Esophagus (tissue), 2 donors: Measurements from ENCODE around the gene REEP3. TPM values are rescaled to one million over a fixed set of nuclear protein-coding genes. Genes with fewer than 3 reads are reported as not detected.
"Not testable (repeated sequence)": the region's sequence is repeated elsewhere in the genome, so short reads cannot be mapped to it uniquely, and the experiment has no call there.

Experiments used
- H3K27ac ChIP-seq, 2 donors: one replicate each; pipeline ENCODE4 v1.5.1; 2013; ENCODE audit warnings: low read depth in 2 of 2, mild to moderate bottlenecking in 2 of 2, inconsistent platforms in 1 of 2, low read length in 1 of 2, moderate library complexity in 1 of 2
- H3K27me3 ChIP-seq, 2 donors: one replicate each; pipeline ENCODE4 v1.6.1; 2013; ENCODE audit warnings: low read length in 2 of 2, control low read depth in 1 of 2, mild to moderate bottlenecking in 1 of 2; ENCODE audit not compliant: insufficient read depth in 2 of 2, control insufficient read depth in 1 of 2
- H3K36me3 ChIP-seq, 2 donors: one replicate each; pipeline ENCODE4 v1.6.1; 2013; ENCODE audit warnings: low read length in 1 of 2; ENCODE audit not compliant: control insufficient read depth in 2 of 2, insufficient read depth in 2 of 2
- H3K4me1 ChIP-seq, 2 donors: one replicate each; pipeline ENCODE4 v1.6.1; 2013; ENCODE audit warnings: low read length in 1 of 2; ENCODE audit not compliant: control insufficient read depth in 2 of 2, insufficient read depth in 2 of 2
- H3K4me3 ChIP-seq, 2 donors: one replicate each; pipeline ENCODE4 v1.5.1; 2013; ENCODE audit warnings: low read length in 2 of 2, mild to moderate bottlenecking in 2 of 2, low read depth in 1 of 2, moderate library complexity in 1 of 2
- H3K9me3 ChIP-seq, 2 donors: one replicate each; pipeline ENCODE4 v1.6.1; 2013; ENCODE audit warnings: mild to moderate bottlenecking in 2 of 2, low read depth in 1 of 2, low read length in 1 of 2, moderate library complexity in 1 of 2; ENCODE audit not compliant: control insufficient read depth in 2 of 2, insufficient read depth in 1 of 2
- WGBS, 2 donors: extraction: QIAGEN DNeasy Blood & Tissue Kit; methylation state at CpG; one replicate each; pipeline ENCODE4 v1.1.7; 2013; 5-methylcytosine and 5-hydroxymethylcytosine counted together
- polyA plus RNA-seq, 2 donors: library from polyadenylated mRNA; stranded (reverse); fragments of 200-250 nt; gene quantifications; one replicate each; pipeline ENCODE4 v1.2.3, GENCODE V29; 2013
- donor health status: healthy with polysubstance abuse.
- donor health status: Bipolar disorder and iron deficiency.

REEP3 gene
- polyA plus RNA-seq, 2 donors, result 7.3 to 10.0 TPM

DNA sequence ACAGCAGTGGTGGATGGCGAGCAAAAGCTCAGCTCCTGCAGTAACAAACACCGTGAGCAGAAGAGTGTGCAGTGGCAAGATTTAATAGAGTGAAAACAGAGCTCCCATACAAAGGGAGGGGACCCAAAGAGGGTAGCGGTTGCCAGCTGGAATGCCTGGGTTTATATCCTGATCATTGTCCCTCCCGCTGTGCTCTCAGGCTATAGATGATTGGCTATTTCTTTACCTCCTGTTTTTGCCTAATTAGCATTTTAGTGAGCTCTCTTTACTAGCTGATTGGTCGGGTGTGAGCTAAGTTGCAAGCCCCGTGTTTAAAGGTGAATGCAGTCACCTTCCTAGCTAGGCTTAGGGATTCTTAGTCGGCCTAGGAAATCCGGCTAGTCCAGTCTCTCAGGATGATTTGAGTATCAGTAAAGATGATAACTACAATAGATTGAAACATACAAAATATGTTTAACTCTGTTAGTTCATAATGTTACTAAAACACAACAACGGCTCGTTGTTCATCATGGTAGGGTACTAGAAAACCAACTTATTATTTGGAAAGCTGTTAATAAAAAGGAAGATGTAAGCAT lies 143.9 kb downstream of the REEP3 start:
- 81 to 82% methylated on average over 10 of the region's 10 CpGs for WGBS, 2 donors
- not testable (repeated sequence) for H3K36me3 ChIP-seq, H3K4me1 ChIP-seq, H3K4me3 ChIP-seq, H3K27me3 ChIP-seq, H3K9me3 ChIP-seq
- peak overlapping the region in 1 of 2 donors; percentile 55 for H3K27ac ChIP-seq

DNA sequence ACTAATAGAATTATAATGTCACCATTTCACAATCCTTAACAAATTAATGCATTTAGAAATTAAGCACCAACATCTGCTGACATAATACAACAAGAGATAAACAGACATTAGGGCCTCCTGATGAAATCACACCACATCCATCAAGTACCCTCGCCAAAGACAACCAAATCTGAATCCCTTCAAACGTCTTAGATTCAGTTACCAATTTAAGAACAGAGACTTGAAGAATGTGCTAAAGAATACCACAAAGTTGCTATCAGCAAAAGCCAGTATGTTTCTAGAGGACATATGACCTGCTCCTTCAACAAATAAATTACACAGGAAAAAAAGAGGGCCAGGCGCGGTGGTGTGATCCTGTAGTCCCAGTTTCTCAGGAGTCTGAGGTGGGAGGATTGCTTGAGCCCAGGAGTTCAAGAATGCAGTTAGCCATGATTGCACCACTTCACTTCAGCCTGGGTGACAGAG lies 144.5 kb downstream of the REEP3 start:
- H3K4me3 ChIP-seq, result no peak overlapping the region
- H3K27ac ChIP-seq, result peak overlapping the region in 1 of 2 donors; percentile 14
- no peaks in the 10 kb centered on the region for H3K27me3 ChIP-seq
- H3K36me3 ChIP-seq, result no peaks in the 10 kb centered on the region
- H3K4me1 ChIP-seq, result no peaks in the 10 kb centered on the region
- H3K9me3 ChIP-seq, result no peaks in the 10 kb centered on the region
- 75 to 76% methylated on average over 4 of the region's 4 CpGs for whole genome bisulfite sequencing, 2 donors

- 44 to 55% methylated on average over 4 of the region's 4 CpGs for WGBS, 2 donors
- Histone ChIP-seq H3K4me3 (no peak overlapping the region), H3K9me3 (no peaks in the 10 kb centered on the region), H3K27ac (no peak overlapping the region), H3K4me1 (no peaks in the 10 kb centered on the region), H3K36me3 (no peaks in the 10 kb centered on the region), H3K27me3 (no peaks in the 10 kb centered on the region)
Measured at GRCh38 chr10:63666836-63667383, 145.7 kb downstream of the REEP3 start.

GRCh38 chr10:63667596-63668480 lies 146.6 kb downstream of the REEP3 start:
- H3K4me1 ChIP-seq, result no peaks in the 10 kb centered on the region
- H3K9me3 ChIP-seq, result no peaks in the 10 kb centered on the region
- H3K36me3 ChIP-seq, result no peaks in the 10 kb centered on the region
- no peak overlapping the region for H3K27ac ChIP-seq
- H3K27me3 ChIP-seq, result no peaks in the 10 kb centered on the region
- 93 to 94% methylated on average over 3 of the region's 3 CpGs for WGBS, 2 donors
- H3K4me3 ChIP-seq, result no peak overlapping the region

DNA sequence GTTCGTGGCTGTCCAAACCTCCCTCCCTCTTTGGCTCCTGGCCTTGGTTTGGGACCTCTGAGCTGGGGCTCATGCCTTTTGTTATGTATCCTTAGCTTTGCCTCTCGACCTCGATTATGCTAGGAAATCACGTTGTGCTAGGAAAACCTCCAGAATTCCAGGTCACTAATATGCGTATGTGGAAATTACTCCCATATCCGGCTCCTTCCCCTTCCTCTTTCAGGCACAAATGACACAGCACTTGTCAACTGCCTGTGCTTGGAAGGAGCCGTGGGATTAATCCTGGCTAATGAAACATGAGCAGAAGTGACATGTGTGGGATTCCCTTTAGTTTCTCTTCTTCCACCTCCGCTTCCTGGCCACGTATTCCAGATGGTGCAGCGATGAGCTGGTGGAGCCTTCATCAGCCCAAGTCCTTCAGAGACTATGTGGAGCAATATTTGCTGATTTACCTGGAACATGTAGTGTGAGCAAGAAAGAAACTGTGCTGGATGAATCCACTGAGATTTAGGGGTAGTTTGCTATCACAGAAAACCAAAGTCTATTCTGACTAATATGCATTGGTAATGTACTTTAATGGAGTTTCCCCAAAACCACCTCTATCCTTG lies 149.2 kb downstream of the REEP3 start:
- WGBS, 2 donors, result 64 to 69% methylated on average over 10 of the region's 10 CpGs
- no peaks in the 10 kb centered on the region for H3K36me3 ChIP-seq
- no peak overlapping the region for H3K4me3 ChIP-seq
- no peaks in the 10 kb centered on the region for H3K27me3 ChIP-seq
- H3K27ac ChIP-seq, result peak overlapping the region in 1 of 2 donors; percentile 53
- no peaks in the 10 kb centered on the region for H3K4me1 ChIP-seq
- no peaks in the 10 kb centered on the region for H3K9me3 ChIP-seq

DNA sequence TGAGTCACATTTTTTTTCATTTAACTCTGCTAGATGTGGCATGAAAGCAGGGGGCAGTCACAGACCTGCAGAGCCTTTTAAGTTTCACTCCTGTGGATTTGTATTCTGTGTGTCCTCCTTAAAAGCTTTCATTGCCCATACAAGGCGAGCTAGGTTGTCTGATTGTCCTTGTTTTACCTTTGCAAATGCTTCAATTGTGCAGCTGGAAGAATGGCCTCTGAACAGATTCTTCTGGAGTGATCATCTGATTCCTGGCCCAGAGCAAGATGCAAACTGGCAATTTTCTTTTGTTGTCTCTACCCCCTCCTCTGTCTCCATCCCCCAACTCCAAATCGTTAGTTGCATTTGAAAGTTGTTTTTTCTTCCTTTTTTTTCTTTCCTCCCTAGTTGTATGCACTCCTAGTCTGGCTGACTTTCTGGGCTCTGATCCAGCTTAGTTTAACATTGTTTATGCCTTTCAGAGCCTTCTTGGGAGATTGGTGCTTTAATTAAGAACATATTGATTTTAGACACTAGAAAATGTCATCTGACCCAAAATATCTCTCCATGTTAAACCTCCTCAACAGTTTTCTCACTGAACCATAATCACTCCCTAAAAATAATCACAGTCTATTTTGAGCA lies 150.2 kb downstream of the REEP3 start:
- Histone ChIP-seq H3K9me3 (no peaks in the 10 kb centered on the region), H3K4me1 (no peaks in the 10 kb centered on the region), H3K36me3 (no peaks in the 10 kb centered on the region), H3K27me3 (no peaks in the 10 kb centered on the region), H3K27ac (no peak overlapping the region), H3K4me3 (no peak overlapping the region)
- WGBS, 2 donors, result 30 to 40% methylated on average over 2 of the region's 2 CpGs

DNA sequence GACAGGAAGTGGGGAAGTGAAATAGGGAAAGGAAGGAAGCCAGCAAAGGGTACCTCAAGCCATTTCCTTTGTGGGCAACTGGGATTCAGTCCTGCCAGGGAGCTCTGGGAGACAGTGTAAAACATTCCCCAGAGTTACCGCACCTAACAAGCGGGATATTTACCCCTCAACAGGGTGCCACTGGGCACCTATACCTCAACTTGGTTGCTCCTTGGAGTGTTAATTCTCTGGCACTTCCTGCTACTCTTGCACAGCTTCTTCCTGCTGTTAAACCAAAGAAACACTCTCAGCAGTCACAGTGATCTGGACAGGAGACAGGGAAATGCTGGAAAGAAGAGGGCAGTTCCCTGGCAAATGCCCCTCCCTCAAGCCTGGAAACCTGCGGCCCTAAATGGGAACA lies 151.3 kb downstream of the REEP3 start:
- Histone ChIP-seq H3K36me3 (no peaks in the 10 kb centered on the region), H3K27ac (peak overlapping the region in 1 of 2 donors; percentile 50), H3K27me3 (no peaks in the 10 kb centered on the region), H3K4me3 (no peak overlapping the region), H3K9me3 (no peaks in the 10 kb centered on the region), H3K4me1 (no peaks in the 10 kb centered on the region)
- 80 to 84% methylated on average over 3 of the region's 3 CpGs for WGBS, 2 donors

GRCh38 chr10:63673246-63673645 lies 152.0 kb downstream of the REEP3 start:
- no peaks in the 10 kb centered on the region for H3K27me3 ChIP-seq
- no peak overlapping the region for H3K4me3 ChIP-seq
- WGBS, 2 donors, result 59 to 74% methylated on average over 7 of the region's 7 CpGs
- H3K36me3 ChIP-seq, result no peaks in the 10 kb centered on the region
- H3K4me1 ChIP-seq, result no peaks in the 10 kb centered on the region
- no peaks in the 10 kb centered on the region for H3K9me3 ChIP-seq
- no peak overlapping the region for H3K27ac ChIP-seq

- Histone ChIP-seq H3K27ac (no peak overlapping the region), H3K9me3 (no peaks in the 10 kb centered on the region), H3K36me3 (no peaks in the 10 kb centered on the region), H3K4me1 (no peaks in the 10 kb centered on the region), H3K27me3 (no peaks in the 10 kb centered on the region), H3K4me3 (no peak overlapping the region)
Measured at GRCh38 chr10:63673846-63674245, 152.6 kb downstream of the REEP3 start.
